ENCODE data around the gene RELL2. TPM values are rescaled to one million over a fixed set of nuclear protein-coding genes. Genes with fewer than 3 reads are reported as not detected.
"Not testable (repeated sequence)": the region's sequence is repeated elsewhere in the genome, so short reads cannot be mapped to it uniquely, and the experiment has no call there.

The RELL2 gene
- total RNA-seq, result 1.1 TPM

GRCh38 chr5:141636413-141637122 is at the start of gene RELL2, which contains the start of gene HDAC3:
RELL2 (plus strand) TSS chr5:141636997; CDS start chr5:141638226, 1,229 bp downstream.
HDAC3 (minus strand) TSS chr5:141636849; CDS start chr5:141636790, 59 bp downstream.
- DNase-seq, result peak; percentile 79

DNA sequence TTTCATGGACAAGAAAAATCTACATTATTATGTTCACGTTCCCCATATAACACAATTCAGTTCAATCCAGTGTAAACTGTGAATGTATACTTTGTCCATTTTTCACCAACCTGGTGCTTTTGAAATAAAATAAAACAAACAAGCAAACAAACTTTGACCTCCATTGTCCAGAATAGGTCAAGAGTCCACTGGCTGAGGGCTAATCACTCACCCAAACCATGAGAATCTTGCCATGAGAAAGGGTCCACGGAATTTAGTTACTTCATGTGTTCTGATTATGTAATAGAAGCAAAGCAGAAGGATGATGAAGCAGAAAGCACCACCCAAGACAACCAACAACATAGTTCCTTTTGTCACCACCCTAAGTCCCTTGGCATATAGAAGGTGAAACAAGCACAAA is 46.7 kb upstream of the RELL2 start:
- no peak for DNase-seq

DNA sequence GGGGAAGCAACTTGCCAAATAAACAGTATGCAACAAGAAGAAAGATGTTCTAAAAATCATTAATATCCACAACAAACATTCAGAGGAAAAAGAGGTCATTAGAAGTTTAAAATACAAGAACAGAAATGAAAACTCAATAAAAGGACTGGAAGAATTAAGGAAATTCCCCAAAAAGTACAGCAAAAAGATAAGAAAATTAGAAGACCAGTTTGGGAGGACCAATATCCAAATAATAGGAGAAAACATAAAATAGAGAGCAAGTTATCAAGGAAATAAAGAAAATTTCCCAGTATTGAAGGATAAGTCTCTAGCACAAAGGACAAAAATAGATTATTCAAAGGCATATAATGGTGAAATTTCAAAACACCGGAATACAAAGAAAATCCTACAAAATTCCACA is 39.9 kb upstream of the RELL2 start:
- DNase-seq, result no peak

GRCh38 chr5:141597394-141597793 is 39.4 kb upstream of the RELL2 start:
- no peak for DNase-seq

DNA sequence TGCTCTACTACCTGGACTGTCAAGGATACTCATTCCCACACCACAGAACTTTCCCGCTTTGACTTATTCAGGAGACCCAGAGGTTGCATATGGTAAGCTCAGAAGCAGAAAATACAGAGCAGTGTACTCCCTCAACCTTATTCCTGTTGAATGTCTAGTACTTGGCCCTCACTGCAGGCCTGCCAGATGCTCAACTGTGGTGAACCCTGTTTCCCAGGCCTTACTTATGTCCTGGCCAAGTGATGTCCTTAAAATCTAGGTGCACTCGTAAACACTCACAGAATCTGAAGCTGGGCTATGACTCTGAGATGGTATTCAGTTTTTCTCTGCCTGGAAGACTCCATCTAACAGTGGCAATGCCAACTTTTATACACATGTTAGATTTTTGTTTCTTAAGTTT is 39.0 kb upstream of the RELL2 start:
- no peak for DNase-seq

- DNase-seq, result no peak
These were observed 38.1 kb upstream of the RELL2 start for GRCh38 chr5:141598391-141599345.

- DNase-seq, result no peak
These were observed 34.2 kb upstream of the RELL2 start for GRCh38 chr5:141602606-141603005.

DNA sequence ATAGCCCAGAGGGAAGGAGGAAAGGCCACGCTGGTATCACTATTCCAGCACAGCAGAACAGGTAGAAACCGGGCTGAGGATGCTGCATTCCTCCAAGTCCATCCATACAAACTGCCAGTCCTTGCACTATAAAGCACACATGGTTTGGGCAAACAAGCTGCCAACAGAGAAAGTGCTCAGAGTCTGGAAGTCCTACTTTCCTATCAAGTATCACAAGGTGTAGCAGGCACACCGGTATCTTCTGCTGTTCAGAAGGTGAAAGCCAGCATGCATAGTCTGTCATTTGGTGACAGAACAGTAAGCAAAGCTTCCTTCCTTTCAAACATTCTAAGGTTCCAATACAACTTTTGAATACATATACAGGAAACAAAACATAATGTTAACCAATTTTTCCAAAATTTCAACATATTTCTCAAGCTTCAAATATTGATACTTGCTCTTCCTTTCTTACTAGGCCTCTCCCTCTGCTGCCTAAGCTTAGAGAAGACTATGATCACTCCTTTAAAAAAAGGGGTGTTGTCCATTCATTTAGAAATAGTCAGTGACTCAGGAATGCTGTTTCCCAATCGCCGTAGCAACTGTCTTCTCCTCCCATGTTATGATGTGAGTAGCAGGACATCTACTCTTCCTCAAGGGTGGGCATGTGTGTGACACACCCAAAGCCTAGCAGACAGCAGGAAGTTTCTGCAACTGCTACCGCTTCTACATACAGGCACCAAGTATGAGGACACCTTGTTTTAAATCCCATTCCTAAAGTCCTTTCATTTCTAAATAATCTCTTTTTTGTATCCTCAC is 32.7 kb upstream of the RELL2 start:
- peak; percentile 77 for DNase-seq

DNA sequence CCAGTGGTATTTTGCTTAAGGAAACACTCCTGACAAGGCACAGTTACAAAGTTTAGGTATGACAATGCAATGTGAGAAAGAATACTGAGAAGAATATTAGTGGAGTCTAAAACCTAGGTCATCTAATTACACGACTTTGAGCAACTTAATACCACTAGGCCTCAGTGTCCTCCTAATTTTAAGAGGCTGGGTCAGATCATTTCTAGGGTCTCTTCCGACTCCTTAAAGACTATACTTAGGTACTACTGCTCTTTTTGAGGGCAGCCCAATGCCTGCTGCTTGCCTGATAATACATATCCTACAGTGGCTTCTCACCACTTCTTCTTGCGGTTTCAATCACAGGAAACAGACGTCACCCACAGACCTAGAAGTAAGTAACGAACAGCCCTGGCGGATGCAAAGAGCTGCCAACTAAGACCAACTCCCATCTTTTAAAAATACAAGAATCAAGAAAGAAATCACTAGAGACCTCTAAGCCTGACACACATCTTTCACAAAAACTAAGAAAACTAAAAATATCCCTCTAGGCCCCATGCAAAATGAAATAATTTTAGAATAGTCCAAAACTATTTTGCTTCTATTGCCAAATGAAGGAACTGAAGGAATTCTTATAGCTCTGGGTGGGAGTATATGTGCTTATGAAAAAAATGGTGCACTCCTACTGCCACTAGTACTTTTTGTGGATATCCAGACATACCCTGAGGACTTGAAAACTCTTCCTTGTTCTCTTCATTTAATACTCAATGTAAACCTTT is 31.1 kb upstream of the RELL2 start:
- no peak for DNase-seq

DNA sequence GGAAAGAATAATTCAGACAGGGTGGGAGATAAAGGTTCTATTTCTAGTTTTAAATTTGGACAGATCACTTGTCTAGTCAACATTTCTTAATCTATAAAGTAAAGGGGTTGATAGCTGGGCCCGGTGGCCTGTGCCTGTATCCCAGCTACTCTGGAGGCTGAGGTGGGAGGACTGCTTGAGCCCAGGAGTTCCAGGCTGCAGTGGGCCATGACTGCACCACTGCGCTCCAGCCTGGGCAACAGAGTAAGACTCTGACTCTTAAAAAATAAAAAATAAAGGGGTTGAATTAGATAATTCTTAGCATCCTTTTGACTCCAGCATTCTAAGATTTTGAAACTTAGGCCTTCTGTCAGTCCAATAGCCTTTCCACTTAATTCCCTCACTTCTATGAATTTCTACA is 28.8 kb upstream of the RELL2 start:
- DNase-seq, result no peak

DNA sequence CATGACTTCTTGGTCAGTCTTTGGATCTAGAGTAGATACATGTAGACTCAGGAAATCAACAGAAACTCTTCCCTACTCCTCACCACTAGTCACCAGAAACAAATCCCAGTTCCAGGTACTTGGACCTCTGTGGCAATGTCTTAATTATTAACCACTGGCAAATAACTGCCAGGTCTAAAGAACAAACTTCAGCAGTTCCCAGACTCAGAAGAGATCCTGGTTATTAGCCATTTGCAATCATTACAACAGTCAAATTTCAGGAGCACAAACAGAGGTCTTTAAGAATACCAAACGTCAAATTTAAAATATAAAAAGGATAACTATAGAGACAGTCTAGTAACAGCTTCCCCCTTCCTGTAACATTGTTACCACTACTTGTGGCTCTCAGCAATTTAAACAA is 28.2 kb upstream of the RELL2 start:
- no peak for DNase-seq

DNA sequence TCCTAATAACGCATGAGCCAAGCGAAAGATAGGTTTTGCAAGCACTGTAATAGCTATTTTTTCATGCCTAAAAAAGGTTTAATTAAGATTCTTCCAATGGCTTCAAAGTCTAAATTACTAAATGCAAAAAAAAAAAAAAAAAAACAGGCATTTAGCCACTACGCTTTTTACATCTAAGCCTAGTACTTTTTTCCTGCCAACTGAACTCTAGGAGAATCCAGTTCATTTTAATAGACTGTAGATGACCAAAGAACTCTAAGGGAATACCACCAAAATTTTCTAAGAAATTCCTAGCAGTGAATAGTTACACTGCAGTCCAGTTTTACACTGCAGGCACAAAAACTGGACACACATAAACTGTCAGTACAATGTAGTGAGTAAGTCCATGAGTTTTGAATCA is 27.8 kb upstream of the RELL2 start:
- no peak for DNase-seq

DNA sequence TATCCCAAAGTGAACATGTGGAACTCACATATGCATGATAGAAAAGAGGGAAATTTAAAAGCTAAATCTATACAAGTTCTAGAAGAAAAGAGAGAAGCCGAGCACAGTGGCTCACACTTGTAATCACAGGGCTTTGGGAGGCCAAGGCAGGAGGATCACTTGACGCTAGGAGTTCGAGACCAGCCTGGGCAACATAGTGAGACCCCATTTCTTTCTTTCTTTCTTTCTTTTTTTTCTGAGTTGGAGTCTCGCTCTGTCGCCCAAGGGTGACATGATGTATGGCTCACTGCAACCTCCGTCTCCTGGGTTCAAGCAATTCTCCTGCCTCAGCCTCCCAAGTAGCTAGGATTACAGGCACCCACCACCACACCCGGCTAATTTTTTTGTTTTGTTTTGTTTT is 26.9 kb upstream of the RELL2 start:
- not testable (repeated sequence) for DNase-seq

- no peak for DNase-seq
These were observed 25.5 kb upstream of the RELL2 start for GRCh38 chr5:141611289-141611688.

DNA sequence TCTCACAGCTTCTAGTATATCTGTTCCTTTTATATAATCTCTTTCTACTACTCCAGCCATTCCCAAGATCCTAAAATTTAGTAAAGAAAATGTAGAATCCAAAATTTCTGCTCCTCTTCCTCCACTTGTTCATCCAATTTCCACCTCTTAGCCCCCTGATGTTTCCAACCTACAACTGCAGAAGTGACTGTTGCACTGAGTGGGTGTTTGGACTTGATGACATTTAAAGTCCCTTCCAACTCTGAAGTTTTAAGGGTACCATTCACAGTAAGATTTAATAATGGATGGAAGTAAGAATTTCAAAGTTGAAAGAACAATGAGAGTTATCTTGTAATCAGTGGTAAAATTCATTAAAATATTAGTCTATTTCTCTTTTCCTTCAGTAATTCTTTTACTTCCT is 23.5 kb upstream of the RELL2 start:
- no peak for DNase-seq

DNA sequence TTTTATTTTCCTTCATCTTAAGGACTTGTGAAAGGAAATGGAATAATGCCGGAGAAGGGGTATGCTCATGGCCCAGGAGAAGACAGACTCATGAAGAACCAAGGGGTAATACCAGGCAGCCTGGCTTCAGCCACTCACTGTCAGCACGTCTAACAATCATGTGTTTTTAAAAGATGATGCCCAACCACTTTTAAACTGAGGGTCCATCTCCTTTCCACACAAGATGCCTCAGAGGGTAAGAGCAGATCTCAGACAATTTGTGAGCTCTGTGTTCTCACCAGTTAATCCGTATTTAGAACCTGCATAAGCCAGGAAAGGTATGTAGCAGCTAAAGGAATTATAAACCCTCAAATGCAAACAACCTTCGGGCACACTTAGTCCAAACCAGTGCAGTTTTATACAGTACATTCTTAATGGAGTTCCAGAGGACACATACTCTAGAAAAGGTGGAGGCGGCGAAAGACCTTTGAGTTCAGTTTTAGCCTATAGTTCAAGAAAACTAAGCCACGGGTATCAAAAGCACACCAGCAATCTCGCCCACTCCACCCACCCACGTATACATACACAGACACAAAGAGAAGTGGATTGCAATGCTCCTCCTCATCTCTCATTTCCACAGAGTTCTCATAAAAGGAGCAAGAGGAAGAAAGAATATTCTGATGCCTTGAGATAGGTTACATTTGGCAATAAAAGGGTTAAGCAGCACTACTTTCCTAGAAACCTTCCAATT is 20.6 kb upstream of the RELL2 start:
- no peak for DNase-seq

DNA sequence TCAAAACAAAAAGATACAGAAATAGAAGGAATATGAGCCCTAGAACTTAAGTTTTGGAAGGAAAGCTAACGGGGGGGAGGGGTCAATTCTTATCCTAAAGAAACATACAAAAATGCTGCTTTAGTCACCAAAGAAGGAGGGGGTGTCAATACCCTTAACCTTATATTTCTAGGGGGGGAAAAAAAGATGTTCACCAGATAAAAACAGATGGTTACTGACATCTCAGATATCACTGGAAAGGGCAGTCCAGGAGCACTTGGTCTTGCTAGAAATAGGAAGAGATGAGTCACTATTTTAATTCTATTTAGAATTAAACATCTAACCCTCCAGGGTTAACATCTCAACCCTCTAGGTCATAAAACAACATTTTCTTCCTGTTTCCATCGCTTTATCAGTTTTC is 19.7 kb upstream of the RELL2 start:
- DNase-seq, result no peak

- DNase-seq, result no peak
These were observed 19.1 kb upstream of the RELL2 start for GRCh38 chr5:141617682-141618029.

DNA sequence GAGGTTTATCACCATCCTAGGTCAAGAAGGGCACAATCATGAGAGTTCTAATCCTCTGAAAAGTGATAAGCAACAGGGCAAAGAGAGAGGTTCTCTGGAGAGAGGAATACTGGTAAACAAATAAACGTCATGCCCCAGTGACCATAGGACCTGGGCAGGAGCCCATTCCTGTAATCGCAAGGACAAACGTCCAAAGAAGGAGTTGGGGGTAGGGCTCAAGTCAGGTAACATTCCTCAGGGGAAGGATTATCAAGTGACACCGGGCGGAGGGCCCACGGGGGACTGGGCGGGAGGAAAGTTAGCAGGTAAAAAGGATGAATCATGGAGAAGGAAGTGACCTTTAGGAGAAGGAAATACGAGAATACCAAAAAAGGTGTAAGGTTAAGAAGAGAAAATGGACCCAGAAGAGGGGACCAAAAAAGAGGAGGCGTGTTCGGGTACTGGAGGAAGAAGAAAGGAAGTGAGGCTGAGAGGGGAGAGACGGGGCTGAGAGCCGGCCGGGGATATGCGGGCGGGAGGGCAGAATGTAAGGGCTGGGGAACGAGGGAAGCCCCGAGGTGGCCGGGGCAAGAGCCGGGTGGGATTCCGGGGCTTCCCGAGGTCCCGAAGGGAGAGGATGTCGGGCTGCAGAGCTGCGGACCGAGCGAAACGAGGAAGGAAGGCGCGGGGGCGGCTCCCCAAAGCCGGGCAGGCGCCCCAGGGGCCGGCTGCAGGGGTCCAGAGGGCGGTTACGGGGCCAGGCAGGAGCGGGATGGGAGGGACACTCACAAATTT is 18.6 kb upstream of the RELL2 start:
- no peak for DNase-seq

DNA sequence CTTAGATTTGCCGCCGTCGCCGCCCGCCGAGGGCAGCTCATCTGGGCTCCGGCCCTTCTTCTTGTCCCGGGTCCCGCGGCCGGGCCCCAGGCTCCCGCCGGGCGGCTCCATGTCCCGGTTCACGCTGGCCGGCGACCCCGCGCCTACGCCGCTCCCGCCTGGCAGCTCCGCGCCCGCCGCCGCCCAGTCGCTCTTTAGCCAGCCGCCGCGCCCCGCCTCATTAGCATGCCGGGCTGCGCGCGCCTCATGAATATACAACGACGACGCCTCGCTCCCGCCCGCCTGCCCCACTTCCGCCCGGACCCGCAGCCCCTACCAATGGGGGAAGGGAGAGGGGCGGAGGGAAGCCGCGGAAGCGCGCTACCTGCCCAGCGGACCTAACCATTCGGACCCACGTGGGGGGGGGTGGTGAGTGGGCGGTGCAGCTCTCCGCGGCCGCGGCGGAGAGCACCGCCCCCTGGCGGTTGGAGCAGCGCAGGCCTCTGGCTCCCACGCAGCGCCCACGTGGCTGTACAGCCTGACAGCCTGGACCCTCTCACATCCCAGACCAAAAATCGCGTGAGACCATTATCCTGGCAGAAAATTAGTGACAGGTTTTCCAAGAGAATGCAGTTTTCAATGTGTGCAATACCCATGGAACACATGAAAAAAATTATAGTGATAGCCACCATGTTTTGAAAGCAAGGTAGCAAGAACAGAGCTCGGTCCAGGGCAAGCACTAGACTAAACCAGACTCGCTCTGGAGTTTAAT is 17.8 kb upstream of the RELL2 start, which contains the start of gene DIAPH1:
Gene DIAPH1, minus strand, starts transcription at position 197 of the 751 bp plus-strand sequence. Its CDS starts 86 bp downstream, at position 111.
- DNase-seq, result peak; percentile 95
